Osteoblast (primary cell): ENCODE measurements around the gene RPL29. TPM values are rescaled to one million over a fixed set of nuclear protein-coding genes. Genes with fewer than 3 reads are reported as not detected.
"Not testable (repeated sequence)": the region's sequence is repeated elsewhere in the genome, so short reads cannot be mapped to it uniquely, and the experiment has no call there.

Experiments used
- DNase-seq: peaks from one replicate; pipeline ENCODE4 v3.0.0; 2011; ENCODE audit warnings: low spot score, mixed read lengths; ENCODE audit not compliant: insufficient read length; ENCODE audit errors: missing footprints
- H2AFZ ChIP-seq: 2 replicates; pipeline ENCODE4 v1.6.0; 2011; ENCODE audit warnings: mild to moderate bottlenecking, low read length
- H3K27ac ChIP-seq: 2 replicates; pipeline ENCODE4 v1.5.1; 2011; ENCODE audit warnings: mild to moderate bottlenecking, low read depth, low read length, moderate library complexity
- H3K27me3 ChIP-seq: 2 replicates; pipeline ENCODE4 v1.6.0; 2012; ENCODE audit warnings: mild to moderate bottlenecking, control low read depth, inconsistent platforms, low read length, moderate library complexity; ENCODE audit not compliant: insufficient read depth
- H3K36me3 ChIP-seq: 2 replicates; pipeline ENCODE4 v1.5.1; 2011; ENCODE audit warnings: mild to moderate bottlenecking, low read length, control low read depth, moderate library complexity; ENCODE audit not compliant: insufficient read depth
- H3K4me1 ChIP-seq: 2 replicates; pipeline ENCODE4 v1.5.1; 2011; ENCODE audit warnings: mild to moderate bottlenecking, low read length, control low read depth, moderate library complexity; ENCODE audit not compliant: insufficient read depth
- H3K4me2 ChIP-seq: 2 replicates; pipeline ENCODE4 v1.6.0; 2011; ENCODE audit warnings: mild to moderate bottlenecking, low read length; ENCODE audit not compliant: insufficient read depth
- H3K4me3 ChIP-seq: fragments of 200-600 bp; sonication (generic); 3 replicates; pipeline ENCODE4 v1.5.1; 2012; ENCODE audit warnings: mild to moderate bottlenecking, low read length, inconsistent platforms; ENCODE audit not compliant: insufficient read depth
- H3K79me2 ChIP-seq: 2 replicates; pipeline ENCODE4 v1.6.0; 2012; ENCODE audit warnings: mild to moderate bottlenecking, low read length, control low read depth, inconsistent platforms; ENCODE audit not compliant: insufficient read depth
- H3K9me3 ChIP-seq: 2 replicates; pipeline ENCODE4 v1.5.1; 2011; ENCODE audit warnings: low read depth, low read length, control low read depth
- H4K20me1 ChIP-seq: 2 replicates; pipeline ENCODE4 v1.6.0; 2012; ENCODE audit warnings: mild to moderate bottlenecking, low read length, control low read depth; ENCODE audit not compliant: insufficient read depth
- CTCF ChIP-seq: IDR thresholded peaks from 2 replicates; pipeline ENCODE4 v1.5.1; 2011; ENCODE audit warnings: mild to moderate bottlenecking, low read depth, low read length, moderate library complexity; ENCODE audit errors: extremely low read depth
- total RNA-seq: library from RNA; depleted of rRNA; stranded (reverse); fragments of >200 nt; gene quantifications from 2 replicates; pipeline ENCODE4 v1.2.3, GENCODE V29; 2012

RPL29 gene
- 824 and 862 TPM in 2 replicates for total RNA-seq

DNA sequence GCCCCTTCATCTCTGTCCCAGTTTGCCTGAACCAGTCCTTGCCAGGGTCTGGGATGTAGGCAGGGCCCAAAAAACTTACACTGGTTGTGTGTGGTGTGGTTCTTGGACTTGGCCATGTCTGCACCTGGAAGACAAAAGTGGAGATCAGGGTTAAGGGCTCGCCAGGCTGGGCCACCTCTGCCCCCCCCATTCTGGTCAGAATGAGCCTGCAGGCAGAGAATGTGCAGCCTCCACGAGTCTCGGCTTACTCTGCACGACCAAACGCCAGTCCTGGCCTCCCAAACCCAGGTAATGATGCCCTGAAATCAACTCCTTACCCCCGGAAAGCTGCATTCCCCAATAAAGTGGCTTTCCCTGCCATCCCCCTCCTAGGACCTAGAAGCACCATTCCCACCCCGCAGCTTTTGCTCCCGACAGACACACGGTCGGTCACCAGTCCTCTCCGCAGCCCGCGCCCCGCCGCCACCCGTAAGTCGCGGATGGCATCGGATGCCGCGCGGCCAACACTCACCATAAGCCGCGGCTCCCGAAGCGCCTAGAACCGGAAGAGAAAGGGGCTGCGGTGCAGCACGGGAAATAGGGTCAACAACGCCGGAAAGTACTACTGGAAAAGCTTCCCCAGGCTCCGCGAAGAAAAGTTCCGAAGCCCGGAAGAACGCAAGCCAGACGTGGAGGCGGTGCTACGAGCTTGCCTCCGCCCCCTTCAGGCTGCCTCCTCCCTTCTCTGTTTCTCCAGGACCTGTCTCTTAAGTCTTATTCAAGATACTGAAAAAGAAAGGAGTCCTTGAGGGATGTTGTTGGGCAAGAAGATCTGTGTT is at the start of gene RPL29:
RPL29 (minus strand) TSS at position 550 of the 818 bp plus-strand sequence; CDS start at position 116, 434 bp downstream.
- no peak for TF ChIP-seq CTCF
- H4K20me1 ChIP-seq, result peaks cover 15% of the 10 kb centered on the region

GRCh38 chr3:52044869-52045619 is 49.3 kb upstream of the RPL29 start:
- Histone ChIP-seq H4K20me1 (no peaks in the 10 kb centered on the region), H3K36me3 (peaks cover 18% of the 10 kb centered on the region), H2AFZ (no peak overlapping the region), H3K27ac (peak overlapping the region; percentile 84), H3K27me3 (no peaks in the 10 kb centered on the region), H3K4me3 (no peak overlapping the region), H3K79me2 (peaks cover 17% of the 10 kb centered on the region), H3K4me1 (peaks cover 27% of the 10 kb centered on the region), H3K9me3 (no peaks in the 10 kb centered on the region), H3K4me2 (no peak overlapping the region)
- TF ChIP-seq CTCF, result no peak
- no peak for DNase-seq

More for the DNA sequence above, at the start of gene RPL29:
- H3K4me3 ChIP-seq, result peak within 1 kb of the TSS; percentile 100
- peaks cover 32% of the 10 kb centered on the region for H3K36me3 ChIP-seq
- peak; percentile 98 for DNase-seq
- H2AFZ ChIP-seq, result peak within 1 kb of the TSS; percentile 78
- peaks cover 5% of the 10 kb centered on the region for H3K27me3 ChIP-seq
- H3K4me1 ChIP-seq, result peaks cover 16% of the 10 kb centered on the region
- peak within 1 kb of the TSS; percentile 99 for H3K4me2 ChIP-seq
- H3K27ac ChIP-seq, result peak within 1 kb of the TSS; percentile 95
- H3K79me2 ChIP-seq, result peaks cover 29% of the 10 kb centered on the region
- H3K9me3 ChIP-seq, result no peaks in the 10 kb centered on the region

DNA sequence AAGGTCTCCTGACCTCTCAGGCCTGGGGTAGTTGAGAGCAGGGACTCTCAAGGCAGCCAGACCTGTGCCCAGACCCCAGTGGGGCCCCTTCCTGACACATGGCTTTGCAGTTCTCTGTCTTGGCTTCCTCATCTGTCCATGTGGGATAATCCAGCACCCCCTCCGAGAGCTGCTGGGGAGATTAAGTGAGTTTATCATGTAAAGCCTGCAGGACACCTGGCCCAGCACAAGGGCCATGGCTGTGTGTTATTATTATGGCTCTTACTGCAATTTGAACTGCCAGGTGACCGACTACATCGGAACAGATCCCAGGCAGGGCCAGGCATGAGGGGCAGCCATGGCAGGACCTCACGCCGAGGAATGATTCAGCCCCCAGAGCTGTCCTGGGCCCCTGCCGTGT is 48.1 kb upstream of the RPL29 start:
- Histone ChIP-seq H4K20me1 (no peaks in the 10 kb centered on the region), H3K27me3 (no peaks in the 10 kb centered on the region), H3K79me2 (peaks cover 7% of the 10 kb centered on the region), H3K36me3 (peaks cover 5% of the 10 kb centered on the region), H2AFZ (no peak overlapping the region), H3K27ac (no peak overlapping the region), H3K4me1 (peaks cover 27% of the 10 kb centered on the region), H3K4me3 (no peak overlapping the region), H3K9me3 (no peaks in the 10 kb centered on the region), H3K4me2 (no peak overlapping the region)
- no peak for TF ChIP-seq CTCF
- no peak for DNase-seq

DNA sequence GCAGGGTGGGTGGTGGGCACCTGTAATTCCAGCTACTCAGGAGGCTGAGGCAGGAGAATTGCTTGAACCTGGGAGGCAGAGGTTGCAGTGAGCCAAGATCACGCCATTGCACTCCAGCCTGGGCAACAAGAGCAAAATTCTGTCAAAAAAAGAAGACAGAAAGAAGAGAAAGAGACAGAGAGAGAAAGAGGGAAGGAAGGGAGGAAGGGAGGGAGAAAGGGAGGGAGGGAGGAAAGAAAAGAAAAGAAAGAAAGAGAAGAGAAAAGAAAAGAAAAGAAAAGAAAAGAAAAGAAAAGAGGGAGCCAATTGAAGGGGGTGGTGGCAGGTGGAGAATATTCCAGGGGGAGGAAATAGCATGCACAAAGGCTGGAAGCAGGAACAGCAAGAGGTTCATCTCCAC is 47.3 kb upstream of the RPL29 start:
- not testable (repeated sequence) for H3K4me3 ChIP-seq, H3K27me3 ChIP-seq, H3K79me2 ChIP-seq, H2AFZ ChIP-seq, H3K27ac ChIP-seq, H4K20me1 ChIP-seq, H3K9me3 ChIP-seq, H3K36me3 ChIP-seq, H3K4me2 ChIP-seq, DNase-seq
- peaks cover 27% of the 10 kb centered on the region for H3K4me1 ChIP-seq
